K562 treated with DMSO at 1 percent for 24 hours (cell line): ENCODE data around the gene RCHY1. TPM values are rescaled to one million over a fixed set of nuclear protein-coding genes. Genes with fewer than 3 reads are reported as not detected.

Experiments
- total RNA-seq: library from RNA; unstranded; fragments of 300-600 nt; gene quantifications from 2 replicates; pipeline ENCODE4 v1.2.3, GENCODE V29; 2022; ENCODE audit warnings: low read depth; ENCODE audit not compliant: insufficient read depth

Gene RCHY1
- total RNA-seq = 48.9 and 53.4 TPM in 2 replicates

GRCh38 chr4:75514131-75514948 is at the start of gene RCHY1, which contains the start of gene THAP6:
Gene RCHY1, minus strand, starts transcription at chr4:75514403. Its CDS starts 117 bp downstream, at chr4:75514286.
Gene THAP6, plus strand, starts transcription at chr4:75514473. Its CDS starts 980 bp downstream, at chr4:75515453.

GRCh38 chr4:75555294-75556164 is 41.3 kb upstream of the RCHY1 start, which contains the start of gene ODAPH:
Gene ODAPH, plus strand, starts transcription at chr4:75556066. Its CDS starts 17 bp downstream, at chr4:75556083.

Other genes with a start within 250 kb of the RCHY1 start
- 4.4 and 5.5 TPM in 2 replicates for gene THAP6, start 70 bp upstream of the RCHY1 start, total RNA-seq
- gene ODAPH, start 41.7 kb upstream of the RCHY1 start, total RNA-seq = not detected in 2 replicates
- gene CDKL2, start 116.1 kb upstream of the RCHY1 start, total RNA-seq = not detected in 2 replicates
- gene G3BP2, start 159.0 kb upstream of the RCHY1 start, total RNA-seq = 56.6 and 68.7 TPM in 2 replicates
- 43.4 and 54.1 TPM in 2 replicates for gene USO1, start 210.2 kb upstream of the RCHY1 start, total RNA-seq